HepG2 (cell line): Measurements from ENCODE around the gene MAN1C1. TPM values are rescaled to one million over a fixed set of nuclear protein-coding genes. Genes with fewer than 3 reads are reported as not detected.

Experiments
- ATAC-seq: fragments of 200-7000 bp; cut with Tn5 transposase; 3 replicates; pipeline ENCODE4 v1.9.1; 2020; ENCODE audit warnings: mild to moderate bottlenecking, moderate library complexity
- BruUV-seq: library from RNA; stranded (reverse); fragments of 400-500 nt; replicated peaks from 2 replicates; lab custom pipeline; 2021; lab: Mats Ljungman, UMichigan
- CTCF ChIA-PET: fragments of 300-600 bp; formaldehyde crosslinking; extraction: SDS; loops from one replicate; lab custom pipeline; 2021; ENCODE audit warnings: low total read pairs, inconsistent platforms, low intra/inter-chr PET ratio; lab: Yijun Ruan, JAX
- POLR2A ChIA-PET: fragments of 350-600 bp; sonication (Branson Sonifier 250); formaldehyde crosslinking; loops from one replicate; lab custom pipeline; 2020; ENCODE audit warnings: antibody characterized with exemption, inconsistent platforms; lab: Yijun Ruan, JAX
- DNase-seq: peaks from one replicate; pipeline ENCODE4 v3.0.0-alpha.2; 2015; ENCODE audit warnings: low spot score
- FAIRE-seq: peaks from 3 replicates; lab custom pipeline; 2011; peaks lifted over from hg19 to GRCh38; lab: Jason Lieb, UNC
- H2AFZ ChIP-seq: one replicate; pipeline ENCODE4 v1.6.1; 2011; ENCODE audit warnings: low read length, inconsistent platforms
- H3K27ac ChIP-seq: fragments of 300-600 bp; 3 replicates; pipeline ENCODE4 v1.8.0; 2011; ENCODE audit warnings: mixed run types, mild to moderate bottlenecking, mixed read lengths, low read length, inconsistent platforms; ENCODE audit not compliant: insufficient read depth; ENCODE audit errors: extremely low read length
- H3K27me3 ChIP-seq, 2 experiments: fragments of 200-600 bp in 1 of 2; 2 replicates in 1 of 2; 3 replicates in 1 of 2; pipeline versions ENCODE4 v1.6.0 to v1.8.0; 2011; ENCODE audit warnings: low read length in 2 of 2, mild to moderate bottlenecking in 2 of 2, moderate library complexity in 2 of 2, inconsistent platforms in 1 of 2; ENCODE audit not compliant: insufficient read depth in 2 of 2, control insufficient read depth in 1 of 2
- H3K36me3 ChIP-seq, 2 experiments: fragments of 200-600 bp in 1 of 2; replicated peaks in 1 of 2; 2 replicates in 1 of 2; 3 replicates in 1 of 2; pipeline versions ENCODE4 v1.5.1 to v1.8.0; 2011; ENCODE audit warnings: low read length in 2 of 2, inconsistent platforms in 1 of 2; ENCODE audit not compliant: insufficient read depth in 2 of 2, control insufficient read depth in 1 of 2
- H3K4me1 ChIP-seq: 2 replicates; pipeline ENCODE4 v1.5.1; 2012; ENCODE audit warnings: low read length, inconsistent platforms; ENCODE audit not compliant: insufficient read depth
- H3K4me2 ChIP-seq: 2 replicates; pipeline ENCODE4 v1.6.0; 2011; ENCODE audit warnings: low read depth, low read length, inconsistent platforms
- H3K4me3 ChIP-seq, 3 experiments: fragments of 200-600 bp in 1 of 3; sonication (generic), shearing (Covaris generic) in 1 of 3; replicated peaks in 1 of 3; 2 replicates each; pipeline ENCODE4 v1.5.1; 2011 to 2016; ENCODE audit warnings: low read length in 3 of 3, inconsistent platforms in 2 of 3, low read depth in 2 of 3, mild to moderate bottlenecking in 2 of 3, control low read depth in 1 of 3, mixed read lengths in 1 of 3; ENCODE audit not compliant: insufficient read depth in 1 of 3
- H3K79me2 ChIP-seq: one replicate; pipeline ENCODE4 v1.6.1; 2011; ENCODE audit warnings: low read length, inconsistent platforms; ENCODE audit not compliant: insufficient read depth
- H3K9ac ChIP-seq: 2 replicates; pipeline ENCODE4 v1.6.0; 2011; ENCODE audit warnings: mild to moderate bottlenecking, low read depth, low read length, inconsistent platforms; ENCODE audit not compliant: insufficient read depth
- H3K9me3 ChIP-seq: 2 replicates; pipeline ENCODE4 v1.5.1; 2012; ENCODE audit warnings: mild to moderate bottlenecking, low read length
- H4K20me1 ChIP-seq: 2 replicates; pipeline ENCODE4 v1.6.0; 2011; ENCODE audit warnings: inconsistent platforms, mild to moderate bottlenecking, low read length, moderate library complexity; ENCODE audit not compliant: insufficient read depth
- ARNT2 ChIP-seq: sonication (generic); formaldehyde crosslinking; IDR thresholded peaks from 2 replicates; pipeline ENCODE4 v1.8.0; 2022; ENCODE audit warnings: mild to moderate bottlenecking, low read depth, missing genetic modification reagents, moderate library complexity
- ASH2L ChIP-seq: fragments of 300-600, 200-600 bp; sonication (generic); IDR thresholded peaks from 2 replicates; pipeline ENCODE4 v1.7.0; 2017; ENCODE audit warnings: low read depth, mild to moderate bottlenecking, moderate library complexity, mixed read lengths, low read length; ENCODE audit not compliant: insufficient read length
- CREB1 ChIP-seq, 2 experiments: fragments of 450-650 bp in 1 of 2; IDR thresholded peaks; 2 replicates each; pipeline ENCODE4 v1.6.1; 2016 to 2017; ENCODE audit warnings: control low read depth in 1 of 2, mild to moderate bottlenecking in 1 of 2, missing compliant biosample characterization in 1 of 2, missing genetic modification characterization in 1 of 2
- GPN1 ChIP-seq: sonication (generic); formaldehyde crosslinking; IDR thresholded peaks from 2 replicates; pipeline ENCODE4 v1.5.1; 2020; ENCODE audit warnings: missing genetic modification reagents, borderline replicate concordance
- ISX ChIP-seq: sonication (generic); formaldehyde crosslinking; conservative IDR thresholded peaks from 2 replicates; pipeline ENCODE4 v1.5.0; 2020; ENCODE audit warnings: missing genetic modification reagents
- KAT8 ChIP-seq: IDR thresholded peaks from 2 replicates; pipeline ENCODE4 v1.6.1; 2016; ENCODE audit warnings: missing genetic modification reagents, missing compliant biosample characterization
- MEIS2 ChIP-seq: sonication (generic); formaldehyde crosslinking; IDR thresholded peaks from 2 replicates; pipeline ENCODE4 v1.9.0; 2021; ENCODE audit warnings: mild to moderate bottlenecking, missing genetic modification reagents
- MYNN ChIP-seq: sonication (generic); formaldehyde crosslinking; IDR thresholded peaks from 2 replicates; pipeline ENCODE4 v1.4.0; 2020; ENCODE audit warnings: mild to moderate bottlenecking, low read depth, missing genetic modification reagents
- NKX3-1 ChIP-seq: sonication (generic); formaldehyde crosslinking; IDR thresholded peaks from 2 replicates; pipeline ENCODE4 v1.5.0; 2020; ENCODE audit warnings: missing genetic modification reagents
- PRMT3 ChIP-seq: sonication (generic); formaldehyde crosslinking; IDR thresholded peaks from 2 replicates; pipeline ENCODE4 v1.8.1; 2022; ENCODE audit warnings: low read depth, mild to moderate bottlenecking, moderate library complexity, missing genetic modification reagents, borderline replicate concordance
- SP1 ChIP-seq, 2 experiments: fragments of 450-650 bp in 1 of 2; sonication (generic) in 1 of 2; formaldehyde crosslinking in 1 of 2; IDR thresholded peaks; 2 replicates each; pipeline versions ENCODE4 v1.4.0 to v1.6.1; 2016 to 2020; ENCODE audit warnings: missing genetic modification reagents in 1 of 2
- WGBS: methylation state at CpG from one replicate; pipeline ENCODE4 v1.1.6; 2017; ENCODE audit warnings: low lambda C conversion rate; 5-methylcytosine and 5-hydroxymethylcytosine counted together
- in situ Hi-C: cut with HindIII; loops from 2 replicates; pipeline ENCODE4 v1.10.0; 2017; ENCODE audit warnings: low pct_unique_long_range_greater_than_20kb; ENCODE audit not compliant: extremely low pct_ligation_motif_present
- intact Hi-C: fragments of 100-400 bp; cut with micrococcal nuclease; formaldehyde crosslinking; loops from one replicate; pipeline ENCODE4 v1.10.0; 2022; ENCODE audit not compliant: unreplicated experiment
- polyA plus RNA-seq, 8 experiments: library from polyadenylated mRNA; depleted of rRNA in 3 of 8; stranded (reverse) in 7 of 8; unstranded in 1 of 8; fragments of >200 nt; fragmentation: Illumina TruSeq in 4 of 8; extraction: Trizol in 4 of 8; gene quantifications; 2 replicates each; pipeline versions ENCODE4 v1.2.1 to v1.2.3, GENCODE V29; 2011 to 2016; ENCODE audit warnings: low read depth in 4 of 8, missing spikeins in 1 of 8, mixed read lengths in 1 of 8; ENCODE audit not compliant: insufficient read depth in 1 of 8
- total RNA-seq, 5 experiments: library from RNA; depleted of rRNA; stranded (reverse); fragments of >200 nt; fragmentation: Illumina TruSeq; extraction: Trizol; gene quantifications; 2 replicates each; pipeline ENCODE4 v1.2.3, GENCODE V29; 2016; ENCODE audit warnings: low read depth in 1 of 5
- TF ChIP-seq, protein P1 (sequence below): sonication (generic); formaldehyde crosslinking; conservative IDR thresholded peaks from 2 replicates; pipeline ENCODE4 v1.4.0; 2020; ENCODE audit warnings: mild to moderate bottlenecking, missing genetic modification reagents, moderate library complexity
- TF ChIP-seq, protein P2 (sequence below): sonication (generic); formaldehyde crosslinking; IDR thresholded peaks from 2 replicates; pipeline ENCODE4 v1.5.1; 2020; ENCODE audit warnings: missing genetic modification reagents, mild to moderate bottlenecking, borderline replicate concordance
- TF ChIP-seq, protein P3 (sequence below): sonication (generic); formaldehyde crosslinking; IDR thresholded peaks from 2 replicates; pipeline ENCODE4 v1.4.0; 2020; ENCODE audit warnings: missing genetic modification reagents

MAN1C1 gene
- total and polyA plus RNA-seq, 2 of the 13 experiments (the other 11 are each of a cell fraction or from before 2014, with no cell fraction given) = 0.18 to 0.49 TPM

DNA sequence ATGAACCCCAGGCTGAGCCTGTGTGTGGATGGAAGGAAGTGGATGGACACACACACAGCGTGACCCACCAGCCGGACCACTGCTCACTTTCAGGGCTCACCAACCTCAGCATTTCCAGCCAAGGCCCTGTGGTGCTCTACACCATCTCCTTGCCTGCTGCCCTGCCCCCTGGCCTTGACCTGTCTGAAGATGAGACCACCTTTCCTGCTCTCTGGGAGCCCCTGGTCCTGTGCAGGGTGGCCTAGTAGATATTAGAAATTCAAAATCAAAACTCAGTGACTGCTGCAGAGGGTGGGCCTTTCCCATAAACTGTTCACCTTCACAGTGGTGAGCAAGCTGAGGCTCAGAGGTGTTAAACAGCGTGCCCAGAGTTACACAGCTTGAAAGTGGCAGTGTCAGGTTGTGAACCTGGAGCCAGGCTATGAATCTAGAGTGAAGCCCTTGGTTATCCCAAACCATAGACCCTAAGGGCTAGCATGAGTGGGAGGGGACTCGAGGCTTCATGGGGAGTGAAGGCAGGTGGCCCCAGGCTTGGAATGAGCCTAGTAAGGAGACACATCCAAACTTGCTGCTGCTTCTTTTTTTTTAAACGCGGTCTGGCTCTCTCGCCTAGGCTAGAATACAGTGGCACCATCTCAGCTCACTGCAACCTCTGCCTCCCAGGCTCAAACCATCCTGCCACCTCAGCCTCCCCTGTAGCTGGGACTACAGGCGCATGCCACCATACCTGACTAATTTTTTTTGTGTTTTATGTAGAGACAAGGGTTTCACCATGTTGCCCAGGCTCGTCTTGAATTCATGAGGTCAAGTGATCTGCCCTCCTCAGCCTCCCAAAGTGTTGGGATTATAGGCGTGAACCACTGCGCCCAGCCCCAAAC is 41.5 kb downstream of the MAN1C1 start:
- no TSS peak for BruUV-seq
- intact Hi-C loops = no loop called here

More for the DNA sequence above, 41.5 kb downstream of the MAN1C1 start:
- H3K4me1 ChIP-seq = no peaks in the 10 kb centered on the region
- no peak for ATAC-seq
- no peak for FAIRE-seq
- no peak for DNase-seq
- ChIA-PET POLR2A (no interaction called here), CTCF (no interaction called here)
- H3K27ac ChIP-seq = no peak overlapping the region
- H3K27me3 ChIP-seq = peaks cover 5 to 30% of the 10 kb centered on the region in 2 experiments
- no peaks in the 10 kb centered on the region for H3K36me3 ChIP-seq
- H3K4me2 ChIP-seq = no peak overlapping the region
- in situ Hi-C loops = no loop called here
- no peaks in the 10 kb centered on the region for H3K9me3 ChIP-seq
- 34% methylated on average over 8 of the region's 11 CpGs for WGBS
- H4K20me1 ChIP-seq = no peaks in the 10 kb centered on the region
- no peak for TF ChIP-seq ARNT2 (CRISPR knock-in tag)
- TF ChIP-seq, protein P1, sequence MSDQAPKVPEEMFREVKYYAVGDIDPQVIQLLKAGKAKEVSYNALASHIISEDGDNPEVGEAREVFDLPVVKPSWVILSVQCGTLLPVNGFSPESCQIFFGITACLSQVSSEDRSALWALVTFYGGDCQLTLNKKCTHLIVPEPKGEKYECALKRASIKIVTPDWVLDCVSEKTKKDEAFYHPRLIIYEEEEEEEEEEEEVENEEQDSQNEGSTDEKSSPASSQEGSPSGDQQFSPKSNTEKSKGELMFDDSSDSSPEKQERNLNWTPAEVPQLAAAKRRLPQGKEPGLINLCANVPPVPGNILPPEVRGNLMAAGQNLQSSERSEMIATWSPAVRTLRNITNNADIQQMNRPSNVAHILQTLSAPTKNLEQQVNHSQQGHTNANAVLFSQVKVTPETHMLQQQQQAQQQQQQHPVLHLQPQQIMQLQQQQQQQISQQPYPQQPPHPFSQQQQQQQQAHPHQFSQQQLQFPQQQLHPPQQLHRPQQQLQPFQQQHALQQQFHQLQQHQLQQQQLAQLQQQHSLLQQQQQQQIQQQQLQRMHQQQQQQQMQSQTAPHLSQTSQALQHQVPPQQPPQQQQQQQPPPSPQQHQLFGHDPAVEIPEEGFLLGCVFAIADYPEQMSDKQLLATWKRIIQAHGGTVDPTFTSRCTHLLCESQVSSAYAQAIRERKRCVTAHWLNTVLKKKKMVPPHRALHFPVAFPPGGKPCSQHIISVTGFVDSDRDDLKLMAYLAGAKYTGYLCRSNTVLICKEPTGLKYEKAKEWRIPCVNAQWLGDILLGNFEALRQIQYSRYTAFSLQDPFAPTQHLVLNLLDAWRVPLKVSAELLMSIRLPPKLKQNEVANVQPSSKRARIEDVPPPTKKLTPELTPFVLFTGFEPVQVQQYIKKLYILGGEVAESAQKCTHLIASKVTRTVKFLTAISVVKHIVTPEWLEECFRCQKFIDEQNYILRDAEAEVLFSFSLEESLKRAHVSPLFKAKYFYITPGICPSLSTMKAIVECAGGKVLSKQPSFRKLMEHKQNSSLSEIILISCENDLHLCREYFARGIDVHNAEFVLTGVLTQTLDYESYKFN (CRISPR knock-in tag) = no peak
- TF ChIP-seq MYNN (CRISPR knock-in tag) = no peak
- no peak for TF ChIP-seq KAT8 (CRISPR knock-in tag)
- TF ChIP-seq PRMT3 (CRISPR knock-in tag) = no peak
- no peak for TF ChIP-seq GPN1 (CRISPR knock-in tag)
- TF ChIP-seq, protein P2, sequence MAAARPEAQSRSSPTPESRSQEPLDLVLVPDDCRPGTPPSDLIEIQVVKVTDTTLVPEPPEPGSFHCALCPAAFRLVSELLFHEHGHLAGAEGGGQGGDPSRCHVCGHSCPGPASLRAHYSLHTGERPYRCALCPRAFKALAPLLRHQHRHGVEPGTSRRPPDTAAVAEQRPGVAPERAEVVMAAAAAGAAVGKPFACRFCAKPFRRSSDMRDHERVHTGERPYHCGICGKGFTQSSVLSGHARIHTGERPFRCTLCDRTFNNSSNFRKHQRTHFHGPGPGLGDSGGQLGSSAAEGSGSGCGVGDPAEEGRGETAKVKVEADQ (CRISPR knock-in tag) = no peak
- no peak for TF ChIP-seq MEIS2
- TF ChIP-seq ASH2L = no peak
- TF ChIP-seq NKX3-1 (CRISPR knock-in tag) = no peak
- TF ChIP-seq, protein P3, sequence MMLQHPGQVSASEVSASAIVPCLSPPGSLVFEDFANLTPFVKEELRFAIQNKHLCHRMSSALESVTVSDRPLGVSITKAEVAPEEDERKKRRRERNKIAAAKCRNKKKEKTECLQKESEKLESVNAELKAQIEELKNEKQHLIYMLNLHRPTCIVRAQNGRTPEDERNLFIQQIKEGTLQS = no peak
- no peak for TF ChIP-seq CREB1 (IDR thresholded peaks at IDR 0.05)
- no peak for TF ChIP-seq CREB1 (CRISPR knock-in tag; IDR thresholded peaks at IDR 0.05)
- no peak for TF ChIP-seq SP1 (IDR thresholded peaks at IDR 0.05)
- no peak for TF ChIP-seq SP1 (CRISPR knock-in tag; IDR thresholded peaks at IDR 0.05)
- TF ChIP-seq ISX (CRISPR knock-in tag) = no peak
- H2AFZ ChIP-seq = no peak overlapping the region
- H3K79me2 ChIP-seq = no peaks in the 10 kb centered on the region
- H3K9ac ChIP-seq = no peak overlapping the region
- H3K4me3 ChIP-seq = no peak overlapping the region
